Measurements from ENCODE around the gene COX20.
"Not testable (repeated sequence)": the region's sequence is repeated elsewhere in the genome, so short reads cannot be mapped to it uniquely, and the experiment has no call there.

Gene COX20, protein sequence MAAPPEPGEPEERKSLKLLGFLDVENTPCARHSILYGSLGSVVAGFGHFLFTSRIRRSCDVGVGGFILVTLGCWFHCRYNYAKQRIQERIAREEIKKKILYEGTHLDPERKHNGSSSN

DNA sequence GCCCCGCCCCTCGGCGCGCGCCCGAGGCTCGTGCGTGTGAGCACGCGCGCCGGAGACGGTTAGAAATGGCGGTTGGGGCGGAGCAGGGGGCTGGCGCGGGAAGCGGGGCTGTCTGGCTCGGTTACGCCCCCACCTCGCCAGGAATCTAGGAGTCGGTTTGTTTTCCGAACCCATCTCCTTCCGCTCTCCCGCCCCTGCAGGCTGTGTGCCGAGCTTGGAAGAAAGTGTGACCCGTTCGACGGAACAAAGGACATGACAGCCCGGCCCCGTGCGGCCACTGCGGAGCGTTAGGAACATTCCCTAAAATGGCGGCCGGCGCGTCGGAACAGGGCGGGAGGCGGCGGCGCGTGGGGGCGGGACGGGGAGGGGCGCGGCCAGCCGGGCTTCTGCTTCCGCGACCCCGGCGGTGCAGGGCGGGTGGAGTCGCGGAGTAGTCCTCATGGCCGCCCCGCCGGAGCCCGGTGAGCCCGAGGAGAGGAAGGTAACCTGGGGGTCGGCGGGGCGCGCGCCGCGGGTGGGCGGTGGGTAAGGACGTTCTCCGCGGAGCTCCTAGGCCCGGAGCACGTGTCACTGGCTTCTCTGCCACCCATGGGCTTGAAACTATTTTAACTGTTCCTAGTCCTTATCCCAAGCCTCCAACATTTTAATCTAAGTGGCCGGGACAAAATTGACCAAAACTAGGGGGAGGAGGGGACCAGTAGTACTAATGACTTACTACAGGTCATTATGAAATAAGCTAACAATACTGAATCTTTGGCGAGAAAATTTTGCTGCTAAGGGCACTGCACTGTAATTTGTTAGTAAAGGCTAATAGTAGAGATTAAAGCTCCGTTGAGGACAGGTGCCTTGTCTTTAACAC lies at the start of gene COX20:
COX20 (plus strand) TSS at position 383 of the 859 bp plus-strand sequence; CDS start at position 440, 57 bp downstream.
- Histone ChIP-seq H3K4me3 (ENCODE audit: low read depth in 1 of 5, low read length in 5 of 5) (peak within 1 kb of the TSS; percentile 69 to 91 (median 75)), H3K4me1 (ENCODE audit: control insufficient read depth in 5 of 5, insufficient read depth in 5 of 5, low read length in 5 of 5) (peaks cover 0 to 26% (median 19%) of the 10 kb centered on the region in 5 donors)

DNA sequence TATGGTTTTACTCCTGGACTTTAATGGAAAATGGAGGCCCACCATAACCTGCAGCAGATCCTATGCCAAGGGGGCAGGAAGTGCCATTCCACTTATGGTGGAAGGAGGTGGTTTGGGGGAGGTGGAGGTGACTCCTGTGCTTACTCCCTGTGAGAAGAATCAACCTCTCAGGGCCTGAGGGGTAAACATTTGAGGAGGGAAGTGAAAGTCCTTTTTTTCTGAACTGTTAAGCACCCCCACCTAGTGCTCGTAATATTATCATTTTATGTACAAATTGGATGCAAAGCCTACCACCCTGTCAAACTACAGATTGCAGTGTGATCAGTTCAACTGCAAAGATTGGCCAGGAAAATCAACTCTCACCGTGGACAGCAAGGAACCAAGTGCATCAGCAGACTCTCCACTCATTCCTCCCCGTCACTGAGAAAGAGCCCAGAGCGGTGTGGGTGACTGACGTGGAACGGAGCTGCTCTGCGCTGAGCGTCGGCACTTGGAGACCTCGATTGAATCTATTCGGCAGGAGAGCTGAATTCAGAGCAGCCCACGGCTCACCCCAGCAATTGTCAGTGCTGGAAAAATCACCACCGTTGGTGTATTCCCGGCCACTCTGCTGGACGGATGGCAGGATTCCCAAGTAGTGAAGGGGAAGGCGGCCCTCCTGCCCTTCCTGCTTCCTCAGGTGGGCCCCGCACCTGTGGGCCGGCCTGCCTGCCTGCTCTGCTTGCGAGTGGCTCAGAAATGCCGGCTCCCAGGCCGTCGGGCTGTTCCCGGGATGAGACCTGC lies 46.8 kb upstream of the COX20 start:
- Histone ChIP-seq H3K27ac (ENCODE audit: low read depth, low read length) (no peak overlapping the region), H3K9me3 (ENCODE audit: control insufficient read depth in 5 of 5, low read length in 5 of 5) (no peaks in the 10 kb centered on the region), H3K27me3 (ENCODE audit: control insufficient read depth in 5 of 5, insufficient read depth in 4 of 5, low read length in 5 of 5) (no peaks in the 10 kb centered on the region), H3K36me3 (ENCODE audit: control insufficient read depth in 5 of 5, insufficient read depth in 5 of 5, low read length in 5 of 5) (no peaks in the 10 kb centered on the region), H3K9ac (ENCODE audit: low read length in 5 of 5) (no peak overlapping the region), H3K4me1 (ENCODE audit: control insufficient read depth in 5 of 5, insufficient read depth in 5 of 5, low read length in 5 of 5) (peaks cover 0 to 8% (median 0%) of the 10 kb centered on the region in 5 donors), H3K4me3 (ENCODE audit: low read depth in 1 of 5, low read length in 5 of 5) (no peak overlapping the region)

More for the DNA sequence above, at the start of gene COX20:
- H3K27ac ChIP-seq (ENCODE audit: low read depth, low read length): peak within 1 kb of the TSS; percentile 95
- no peaks in the 10 kb centered on the region for H3K27me3 ChIP-seq (ENCODE audit: control insufficient read depth in 5 of 5, insufficient read depth in 4 of 5, low read length in 5 of 5)
- peak within 1 kb of the TSS; percentile 40 to 89 (median 85) for H3K9ac ChIP-seq (ENCODE audit: low read length in 5 of 5)
- peaks cover 0 to 11% (median 7%) of the 10 kb centered on the region in 5 donors for H3K36me3 ChIP-seq (ENCODE audit: control insufficient read depth in 5 of 5, insufficient read depth in 5 of 5, low read length in 5 of 5)
- H3K9me3 ChIP-seq (ENCODE audit: control insufficient read depth in 5 of 5, low read length in 5 of 5): no peaks in the 10 kb centered on the region

DNA sequence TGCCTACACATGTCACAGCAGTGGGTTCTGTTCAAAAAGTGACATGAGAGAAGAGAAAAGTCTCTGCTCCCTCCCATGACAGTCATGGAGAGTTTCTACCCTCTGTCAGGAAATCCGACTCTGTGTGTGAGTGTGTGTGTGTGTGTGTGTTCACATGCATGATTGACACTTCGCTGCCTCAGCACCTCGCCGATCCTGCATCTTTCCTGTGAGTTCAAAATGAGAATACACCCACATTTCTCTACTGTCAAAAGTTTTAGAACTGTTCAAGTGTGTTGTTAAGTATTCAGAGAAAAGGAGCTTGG lies 46.2 kb upstream of the COX20 start:
- Histone ChIP-seq H3K4me1 (ENCODE audit: control insufficient read depth in 5 of 5, insufficient read depth in 5 of 5, low read length in 5 of 5) (peaks cover 0 to 8% (median 0%) of the 10 kb centered on the region in 5 donors), H3K36me3 (ENCODE audit: control insufficient read depth in 5 of 5, insufficient read depth in 5 of 5, low read length in 5 of 5) (no peaks in the 10 kb centered on the region), H3K9me3 (ENCODE audit: control insufficient read depth in 5 of 5, low read length in 5 of 5) (no peaks in the 10 kb centered on the region), H3K27me3 (ENCODE audit: control insufficient read depth in 5 of 5, insufficient read depth in 4 of 5, low read length in 5 of 5) (no peaks in the 10 kb centered on the region), H3K9ac (ENCODE audit: low read length in 5 of 5) (no peak overlapping the region), H3K27ac (ENCODE audit: low read depth, low read length) (no peak overlapping the region), H3K4me3 (ENCODE audit: low read depth in 1 of 5, low read length in 5 of 5) (no peak overlapping the region)

DNA sequence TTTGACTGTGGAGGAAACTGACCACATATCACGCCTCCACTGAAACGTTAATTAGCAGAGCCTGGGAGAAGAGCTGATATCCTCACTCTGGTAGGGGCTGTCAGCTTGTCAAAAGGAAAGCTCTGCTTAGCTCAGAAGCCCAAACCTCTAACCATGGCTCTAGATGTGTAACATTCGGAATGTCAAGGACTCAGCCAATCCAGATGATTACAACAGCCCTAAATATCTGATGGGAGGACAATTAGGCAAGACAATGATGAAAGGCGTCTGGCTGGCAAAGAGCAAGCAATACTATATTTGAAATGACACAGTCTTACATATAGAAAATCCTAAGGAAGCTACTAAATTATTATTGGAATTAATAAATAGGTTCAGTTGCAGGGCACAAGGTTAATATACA lies 45.7 kb upstream of the COX20 start:
- no peaks in the 10 kb centered on the region for H3K27me3 ChIP-seq (ENCODE audit: control insufficient read depth in 5 of 5, insufficient read depth in 4 of 5, low read length in 5 of 5)
- no peak overlapping the region for H3K9ac ChIP-seq (ENCODE audit: low read length in 5 of 5)
- no peak overlapping the region for H3K27ac ChIP-seq (ENCODE audit: low read depth, low read length)
- H3K4me1 ChIP-seq (ENCODE audit: control insufficient read depth in 5 of 5, insufficient read depth in 5 of 5, low read length in 5 of 5): peaks cover 0 to 8% (median 0%) of the 10 kb centered on the region in 5 donors
- no peaks in the 10 kb centered on the region for H3K36me3 ChIP-seq (ENCODE audit: control insufficient read depth in 5 of 5, insufficient read depth in 5 of 5, low read length in 5 of 5)
- no peaks in the 10 kb centered on the region for H3K9me3 ChIP-seq (ENCODE audit: control insufficient read depth in 5 of 5, low read length in 5 of 5)
- no peak overlapping the region for H3K4me3 ChIP-seq (ENCODE audit: low read depth in 1 of 5, low read length in 5 of 5)

DNA sequence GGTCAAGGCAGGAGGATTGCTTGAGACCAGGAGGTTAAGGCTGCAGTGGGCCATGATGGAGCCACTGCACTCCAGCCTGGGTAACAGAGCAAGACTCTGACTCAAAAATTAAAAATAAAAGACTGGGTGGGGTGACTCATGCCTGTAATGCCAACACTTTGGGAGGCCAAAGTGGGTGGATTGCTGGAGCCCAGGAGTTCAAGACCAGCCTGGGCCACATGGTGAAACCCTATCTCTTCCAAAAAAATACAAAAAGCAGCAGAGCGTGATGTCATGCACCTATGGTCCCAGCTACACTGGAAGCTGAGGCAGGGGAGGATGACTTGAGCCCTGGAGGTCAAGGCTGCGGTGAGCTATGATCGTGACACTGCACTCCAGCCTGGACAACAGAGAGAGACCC lies 44.4 kb upstream of the COX20 start:
- Histone ChIP-seq H3K36me3 (ENCODE audit: control insufficient read depth in 5 of 5, insufficient read depth in 5 of 5, low read length in 5 of 5) (no peaks in the 10 kb centered on the region), H3K4me3 (ENCODE audit: low read depth in 1 of 5, low read length in 5 of 5) (no peak overlapping the region), H3K9me3 (ENCODE audit: control insufficient read depth in 5 of 5, low read length in 5 of 5) (no peaks in the 10 kb centered on the region), H3K27ac (ENCODE audit: low read depth, low read length) (no peak overlapping the region), H3K27me3 (ENCODE audit: control insufficient read depth in 5 of 5, insufficient read depth in 4 of 5, low read length in 5 of 5) (no peaks in the 10 kb centered on the region), H3K4me1 (ENCODE audit: control insufficient read depth in 5 of 5, insufficient read depth in 5 of 5, low read length in 5 of 5) (peaks cover 0 to 8% (median 0%) of the 10 kb centered on the region in 5 donors), H3K9ac (ENCODE audit: low read length in 5 of 5) (no peak overlapping the region)

DNA sequence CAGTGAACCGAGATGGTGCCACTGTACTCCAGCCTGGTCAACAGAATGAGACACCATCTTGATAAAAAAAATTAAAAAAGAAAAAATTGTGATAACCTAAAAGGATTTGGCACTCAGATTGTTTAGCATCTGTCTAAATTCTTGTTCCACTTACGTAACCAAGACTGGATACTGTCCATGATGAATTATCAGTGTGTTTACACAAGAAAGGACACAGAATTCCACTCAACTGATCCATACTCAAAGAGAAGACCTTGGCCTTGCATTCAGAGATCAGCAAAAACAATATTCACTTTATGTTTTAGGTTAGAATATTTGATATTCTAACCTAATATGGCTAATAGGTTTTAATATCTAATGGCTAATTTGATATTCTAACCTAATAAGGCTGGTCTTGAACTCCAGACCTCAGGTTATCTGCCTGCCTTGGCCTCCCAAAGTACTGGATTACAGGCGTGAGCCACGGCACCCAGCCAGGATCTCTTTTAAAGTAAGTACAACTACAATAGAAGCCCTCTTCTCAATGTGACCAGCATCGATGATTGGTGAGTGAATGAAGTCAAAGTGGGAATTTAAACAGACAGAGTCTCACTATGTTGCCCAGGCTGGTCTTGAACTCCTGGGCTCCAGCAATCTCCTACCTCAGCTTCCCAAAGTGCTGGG lies 43.1 kb upstream of the COX20 start:
- Histone ChIP-seq H3K27me3 (ENCODE audit: control insufficient read depth in 5 of 5, insufficient read depth in 4 of 5, low read length in 5 of 5) (no peaks in the 10 kb centered on the region), H3K9ac (ENCODE audit: low read length in 5 of 5) (no peak overlapping the region), H3K4me3 (ENCODE audit: low read depth in 1 of 5, low read length in 5 of 5) (no peak overlapping the region), H3K36me3 (ENCODE audit: control insufficient read depth in 5 of 5, insufficient read depth in 5 of 5, low read length in 5 of 5) (no peaks in the 10 kb centered on the region), H3K27ac (ENCODE audit: low read depth, low read length) (no peak overlapping the region), H3K9me3 (ENCODE audit: control insufficient read depth in 5 of 5, low read length in 5 of 5) (no peaks in the 10 kb centered on the region), H3K4me1 (ENCODE audit: control insufficient read depth in 5 of 5, insufficient read depth in 5 of 5, low read length in 5 of 5) (peaks cover 0 to 8% (median 3%) of the 10 kb centered on the region in 5 donors)

DNA sequence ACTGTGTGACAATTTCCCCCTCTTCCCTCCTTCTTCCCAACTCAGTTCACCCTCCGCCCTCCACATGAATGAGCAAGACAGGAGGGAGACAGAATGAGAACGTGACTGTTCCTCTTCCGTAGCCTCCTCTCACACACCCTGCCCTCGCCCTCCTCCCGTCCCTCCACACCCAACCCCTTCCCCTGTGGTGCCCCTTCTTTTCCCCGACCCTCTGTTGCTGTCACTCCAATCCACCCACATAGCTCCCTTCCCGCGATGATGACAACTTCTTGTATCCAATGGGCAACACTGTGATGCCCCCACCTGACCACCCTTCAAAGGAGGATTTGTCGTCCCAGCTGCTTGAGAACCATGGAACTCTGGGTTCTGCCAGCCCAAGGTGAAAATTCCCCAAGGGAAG lies 41.4 kb upstream of the COX20 start:
- Histone ChIP-seq H3K4me3 (ENCODE audit: low read depth in 1 of 5, low read length in 5 of 5) (no peak overlapping the region), H3K27me3 (ENCODE audit: control insufficient read depth in 5 of 5, insufficient read depth in 4 of 5, low read length in 5 of 5) (no peaks in the 10 kb centered on the region), H3K36me3 (ENCODE audit: control insufficient read depth in 5 of 5, insufficient read depth in 5 of 5, low read length in 5 of 5) (no peaks in the 10 kb centered on the region), H3K27ac (ENCODE audit: low read depth, low read length) (no peak overlapping the region), H3K4me1 (ENCODE audit: control insufficient read depth in 5 of 5, insufficient read depth in 5 of 5, low read length in 5 of 5) (peaks cover 0 to 12% (median 3%) of the 10 kb centered on the region in 5 donors), H3K9ac (ENCODE audit: low read length in 5 of 5) (no peak overlapping the region), H3K9me3 (ENCODE audit: control insufficient read depth in 5 of 5, low read length in 5 of 5) (no peaks in the 10 kb centered on the region)

DNA sequence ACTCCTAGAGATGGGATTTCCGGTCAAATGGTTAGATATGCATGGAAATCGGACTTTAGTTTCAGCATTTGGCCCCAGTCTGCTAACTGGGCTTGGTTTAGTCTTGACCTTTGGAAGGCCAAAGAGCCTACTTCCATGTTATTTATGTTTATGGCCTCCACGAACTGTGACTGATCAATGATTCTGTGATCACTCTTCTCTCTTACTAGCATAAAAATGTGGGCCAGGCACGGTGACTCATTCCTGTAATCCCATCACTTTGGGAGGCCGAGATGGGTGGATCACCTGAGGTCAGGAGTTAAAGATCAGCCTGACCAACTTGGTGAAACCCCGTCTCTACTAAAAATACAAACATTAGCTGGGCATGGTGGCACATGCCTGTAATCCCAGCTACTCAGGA lies 40.9 kb upstream of the COX20 start:
- H3K36me3 ChIP-seq (ENCODE audit: control insufficient read depth in 5 of 5, insufficient read depth in 5 of 5, low read length in 5 of 5); H3K9ac ChIP-seq (ENCODE audit: low read length in 5 of 5); H3K27ac ChIP-seq (ENCODE audit: low read depth, low read length); H3K9me3 ChIP-seq (ENCODE audit: control insufficient read depth in 5 of 5, low read length in 5 of 5); H3K27me3 ChIP-seq (ENCODE audit: control insufficient read depth in 5 of 5, insufficient read depth in 4 of 5, low read length in 5 of 5); H3K4me3 ChIP-seq (ENCODE audit: low read depth in 1 of 5, low read length in 5 of 5): not testable (repeated sequence)
- peaks cover 0 to 12% (median 2%) of the 10 kb centered on the region in 5 donors for H3K4me1 ChIP-seq (ENCODE audit: control insufficient read depth in 5 of 5, insufficient read depth in 5 of 5, low read length in 5 of 5)

DNA sequence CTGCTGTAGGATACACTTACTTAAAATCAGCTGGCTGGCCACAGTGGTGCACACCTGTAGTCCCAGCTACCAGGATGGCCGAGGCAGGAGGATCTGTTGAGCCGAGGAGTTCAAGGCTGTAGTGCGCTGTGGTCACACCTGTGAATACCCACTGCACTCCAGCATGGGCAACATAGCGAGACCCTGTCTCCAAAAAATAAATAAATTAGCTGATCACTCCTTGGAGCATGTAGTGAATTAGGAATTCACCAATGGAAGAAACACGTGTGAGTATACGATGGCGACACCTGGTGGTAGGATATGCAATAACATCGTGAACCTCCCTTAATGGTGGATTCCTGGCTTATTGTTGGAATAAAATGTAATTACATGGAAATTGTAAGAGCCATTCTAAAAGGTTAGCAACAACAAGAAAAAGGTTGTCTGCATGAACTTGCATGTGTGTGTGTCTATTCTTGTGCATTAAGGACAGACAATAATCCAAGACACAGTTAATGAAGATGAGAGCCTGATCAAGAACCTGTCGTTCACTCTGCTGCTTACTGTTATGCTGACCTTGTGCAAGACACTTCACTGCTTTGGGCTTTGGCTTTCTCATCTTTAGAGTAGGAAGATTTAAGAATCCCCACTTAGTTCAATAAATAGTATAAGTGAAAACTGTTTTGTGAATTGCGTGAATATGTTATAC lies 38.6 kb upstream of the COX20 start:
- Histone ChIP-seq H3K4me3 (ENCODE audit: low read depth in 1 of 5, low read length in 5 of 5) (no peak overlapping the region), H3K9me3 (ENCODE audit: control insufficient read depth in 5 of 5, low read length in 5 of 5) (no peaks in the 10 kb centered on the region), H3K27me3 (ENCODE audit: control insufficient read depth in 5 of 5, insufficient read depth in 4 of 5, low read length in 5 of 5) (no peaks in the 10 kb centered on the region), H3K27ac (ENCODE audit: low read depth, low read length) (peak overlapping the region; percentile 24), H3K4me1 (ENCODE audit: control insufficient read depth in 5 of 5, insufficient read depth in 5 of 5, low read length in 5 of 5) (peaks cover 0 to 16% (median 0%) of the 10 kb centered on the region in 5 donors), H3K36me3 (ENCODE audit: control insufficient read depth in 5 of 5, insufficient read depth in 5 of 5, low read length in 5 of 5) (no peaks in the 10 kb centered on the region), H3K9ac (ENCODE audit: low read length in 5 of 5) (no peak overlapping the region)
